ENCODE results near the gene TASOR. TPM values are rescaled to one million over a fixed set of nuclear protein-coding genes. Genes with fewer than 3 reads are reported as not detected.

The TASOR gene
- total RNA-seq, 1 donor from 2014 or later, result 50.3 TPM

- no peaks in the 10 kb centered on the region for H3K27me3 ChIP-seq
- H3K4me3 ChIP-seq, result no peak overlapping the region
- TF ChIP-seq, protein P1, sequence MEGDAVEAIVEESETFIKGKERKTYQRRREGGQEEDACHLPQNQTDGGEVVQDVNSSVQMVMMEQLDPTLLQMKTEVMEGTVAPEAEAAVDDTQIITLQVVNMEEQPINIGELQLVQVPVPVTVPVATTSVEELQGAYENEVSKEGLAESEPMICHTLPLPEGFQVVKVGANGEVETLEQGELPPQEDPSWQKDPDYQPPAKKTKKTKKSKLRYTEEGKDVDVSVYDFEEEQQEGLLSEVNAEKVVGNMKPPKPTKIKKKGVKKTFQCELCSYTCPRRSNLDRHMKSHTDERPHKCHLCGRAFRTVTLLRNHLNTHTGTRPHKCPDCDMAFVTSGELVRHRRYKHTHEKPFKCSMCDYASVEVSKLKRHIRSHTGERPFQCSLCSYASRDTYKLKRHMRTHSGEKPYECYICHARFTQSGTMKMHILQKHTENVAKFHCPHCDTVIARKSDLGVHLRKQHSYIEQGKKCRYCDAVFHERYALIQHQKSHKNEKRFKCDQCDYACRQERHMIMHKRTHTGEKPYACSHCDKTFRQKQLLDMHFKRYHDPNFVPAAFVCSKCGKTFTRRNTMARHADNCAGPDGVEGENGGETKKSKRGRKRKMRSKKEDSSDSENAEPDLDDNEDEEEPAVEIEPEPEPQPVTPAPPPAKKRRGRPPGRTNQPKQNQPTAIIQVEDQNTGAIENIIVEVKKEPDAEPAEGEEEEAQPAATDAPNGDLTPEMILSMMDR (IDR thresholded peaks at IDR 0.05), result no peak
- no peak for DNase-seq (ENCODE audit: extremely low spot score in 2 of 2)
- intact Hi-C loops (cut with DNase I), result no loop called here
- peaks cover 0 to 95% of the 10 kb centered on the region in 2 donors for H3K36me3 ChIP-seq
- H3K4me1 ChIP-seq, result no peaks in the 10 kb centered on the region
- no peak overlapping the region for H3K27ac ChIP-seq
- H3K9me3 ChIP-seq, result no peaks in the 10 kb centered on the region
These were observed 18.2 kb downstream of the TASOR start for GRCh38 chr3:56664823-56665222.

DNA sequence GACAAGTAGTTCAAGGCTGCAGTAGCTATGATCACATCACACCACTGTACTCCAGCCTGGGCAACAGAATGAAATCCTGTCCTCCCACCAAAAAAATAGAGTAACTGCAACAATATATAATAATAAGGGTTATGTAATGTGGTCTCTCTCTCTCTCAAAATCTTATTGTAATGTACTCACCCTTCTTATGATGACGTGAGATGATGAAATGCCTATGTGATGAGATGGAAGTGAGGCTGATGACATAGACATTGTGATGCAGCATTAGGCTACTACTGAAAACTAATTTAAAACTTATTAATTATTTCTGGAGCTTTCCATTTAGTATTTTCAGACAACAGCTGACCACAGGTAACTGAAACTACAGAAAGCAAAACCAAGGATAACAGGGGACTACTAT is 27.4 kb downstream of the TASOR start:
- no peaks in the 10 kb centered on the region for H3K4me1 ChIP-seq
- DNase-seq (ENCODE audit: extremely low spot score in 2 of 2), result no peak
- H3K27ac ChIP-seq, result no peak overlapping the region
- H3K9me3 ChIP-seq, result no peaks in the 10 kb centered on the region
- H3K4me3 ChIP-seq, result no peak overlapping the region
- peaks cover 0 to 50% of the 10 kb centered on the region in 2 donors for H3K36me3 ChIP-seq
- TF ChIP-seq POLR2A (IDR thresholded peaks at IDR 0.05), result no peak
- TF ChIP-seq, protein P1 (IDR thresholded peaks at IDR 0.05), result no peak
- no peak for TF ChIP-seq POLR2AphosphoS5 (IDR thresholded peaks at IDR 0.05; ENCODE audit: insufficient read depth in 1 of 2, low read depth in 1 of 2)
- intact Hi-C loops (cut with DNase I), result no loop called here
- H3K27me3 ChIP-seq, result no peaks in the 10 kb centered on the region

DNA sequence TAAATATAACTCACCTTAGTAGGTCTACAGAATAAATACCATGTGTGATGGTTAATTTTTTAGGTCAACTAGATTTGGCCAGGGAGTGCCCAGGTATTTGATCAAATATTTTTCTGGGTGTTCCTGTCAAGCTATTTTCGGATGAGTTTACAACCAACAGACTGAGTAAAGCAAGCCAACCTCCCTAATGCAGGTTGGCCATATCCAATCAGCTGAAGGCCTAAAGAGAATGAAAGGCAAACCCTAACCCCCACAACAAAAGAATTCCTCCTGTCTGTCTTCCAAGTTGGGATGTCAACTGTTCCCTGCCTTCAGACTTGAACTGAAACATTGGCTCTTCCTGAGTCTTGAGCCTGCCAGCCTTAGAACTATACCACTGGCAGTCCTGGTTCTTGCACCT is 28.6 kb downstream of the TASOR start:
- Histone ChIP-seq H3K27ac (no peak overlapping the region), H3K4me3 (no peak overlapping the region), H3K9me3 (no peaks in the 10 kb centered on the region), H3K36me3 (peaks cover 0 to 38% of the 10 kb centered on the region in 2 donors), H3K4me1 (no peaks in the 10 kb centered on the region), H3K27me3 (no peaks in the 10 kb centered on the region)
- no peak for DNase-seq (ENCODE audit: extremely low spot score in 2 of 2)
- TF ChIP-seq POLR2A (IDR thresholded peaks at IDR 0.05) (no peak), POLR2AphosphoS5 (IDR thresholded peaks at IDR 0.05; ENCODE audit: insufficient read depth in 1 of 2, low read depth in 1 of 2) (no peak)
- TF ChIP-seq, protein P1 (IDR thresholded peaks at IDR 0.05), result no peak
- intact Hi-C loops (cut with DNase I), result no loop called here

GRCh38 chr3:56645407-56645806 is 37.7 kb downstream of the TASOR start:
- peaks cover 0 to 54% of the 10 kb centered on the region in 2 donors for H3K36me3 ChIP-seq
- DNase-seq (ENCODE audit: extremely low spot score in 2 of 2), result no peak
- no peak overlapping the region for H3K27ac ChIP-seq
- intact Hi-C loops (cut with DNase I), result no loop called here
- TF ChIP-seq POLR2AphosphoS5 (IDR thresholded peaks at IDR 0.05; ENCODE audit: insufficient read depth in 1 of 2, low read depth in 1 of 2) (no peak), POLR2A (IDR thresholded peaks at IDR 0.05) (no peak)
- TF ChIP-seq, protein P1 (IDR thresholded peaks at IDR 0.05), result no peak
- H3K4me1 ChIP-seq, result peaks cover 5% of the 10 kb centered on the region
- no peaks in the 10 kb centered on the region for H3K9me3 ChIP-seq
- no peaks in the 10 kb centered on the region for H3K27me3 ChIP-seq
- no peak overlapping the region for H3K4me3 ChIP-seq

DNA sequence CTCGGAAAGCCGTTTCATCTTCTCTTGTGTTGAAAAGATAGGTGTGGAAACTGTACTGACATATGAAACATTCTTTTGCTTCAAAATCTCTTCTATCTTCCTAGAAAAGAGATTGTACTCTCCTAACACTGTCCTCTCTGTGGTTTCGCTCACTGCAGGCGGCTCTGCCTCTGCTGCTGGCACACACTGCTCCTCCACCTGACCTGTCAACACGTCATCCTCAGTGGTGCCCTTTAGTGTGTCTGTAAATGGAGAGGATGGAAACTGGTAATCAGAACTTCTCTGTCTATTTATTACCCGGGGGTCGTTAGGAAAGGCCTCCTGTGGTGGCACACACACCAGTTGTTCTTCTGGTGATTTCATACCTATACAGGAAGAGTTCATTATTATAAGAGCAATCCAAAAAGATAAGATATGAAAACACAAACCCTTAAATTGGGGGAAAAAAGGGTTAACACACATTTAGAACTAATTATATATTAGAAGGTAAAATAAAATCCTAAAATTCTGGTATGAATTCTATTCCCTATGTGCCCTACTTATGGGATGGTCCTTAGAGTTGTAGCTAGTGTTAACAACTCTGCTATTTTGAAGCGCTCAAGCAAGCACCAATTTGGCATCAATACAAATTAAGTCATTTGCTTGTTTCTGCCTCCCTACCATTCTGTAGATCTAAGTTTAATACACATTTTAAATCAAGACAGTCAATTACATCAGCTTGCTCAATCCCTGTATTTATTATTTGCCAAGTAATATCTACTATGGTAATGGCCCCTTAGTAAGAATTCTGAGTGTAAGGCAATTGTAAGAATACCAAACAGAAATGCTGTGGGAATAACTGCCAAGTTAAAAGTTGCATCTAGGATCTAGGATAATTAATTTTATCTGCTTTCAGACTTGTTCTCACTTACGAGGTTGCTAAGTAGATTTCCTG is 49.2 kb downstream of the TASOR start:
- peaks cover 0 to 41% of the 10 kb centered on the region in 2 donors for H3K36me3 ChIP-seq
- no peak overlapping the region for H3K27ac ChIP-seq
- intact Hi-C loops (cut with DNase I), result no loop called here
- H3K9me3 ChIP-seq, result no peaks in the 10 kb centered on the region
- no peak overlapping the region for H3K4me3 ChIP-seq
- DNase-seq (ENCODE audit: extremely low spot score in 2 of 2), result no peak
- TF ChIP-seq POLR2AphosphoS5 (IDR thresholded peaks at IDR 0.05; ENCODE audit: insufficient read depth in 1 of 2, low read depth in 1 of 2), result no peak
- TF ChIP-seq, protein P1 (IDR thresholded peaks at IDR 0.05), result no peak
- no peak for TF ChIP-seq POLR2A (IDR thresholded peaks at IDR 0.05)
- no peaks in the 10 kb centered on the region for H3K4me1 ChIP-seq
- no peaks in the 10 kb centered on the region for H3K27me3 ChIP-seq

All from vagina (tissue), 2 donors.